ENCODE data around the gene TNS4.

The TNS4 gene

GRCh38 chr17:40443196-40443987 lies 58.0 kb downstream of the TNS4 start, which contains the start of gene IGFBP4:
TSS of gene IGFBP4 (plus strand) at chr17:40443450. CDS start at chr17:40443736, 286 bp downstream.
- TF ChIP-seq CTCF (conservative IDR thresholded peaks at IDR 0.05) (peak; percentile 78), ZFX (IDR thresholded peaks at IDR 0.05) (0 out of 2 replicates have a peak, but pooled peaks have one; percentile 20)
- no peak within 1 kb of the TSS; the same call in 1 of the 2 replicates for H3K27ac ChIP-seq

- no peak overlapping the region for H3K27ac ChIP-seq
- TF ChIP-seq ZFX (IDR thresholded peaks at IDR 0.05): no peak
- no peak for TF ChIP-seq CTCF (conservative IDR thresholded peaks at IDR 0.05)
These were observed 58.8 kb downstream of the TNS4 start for GRCh38 chr17:40442392-40443195.

GRCh38 chr17:40440166-40440565 lies 61.3 kb downstream of the TNS4 start:
- TF ChIP-seq CTCF (conservative IDR thresholded peaks at IDR 0.05): no peak
- TF ChIP-seq ZFX (IDR thresholded peaks at IDR 0.05): no peak
- no peak overlapping the region for H3K27ac ChIP-seq

- TF ChIP-seq ZFX (IDR thresholded peaks at IDR 0.05) (no peak), CTCF (conservative IDR thresholded peaks at IDR 0.05) (no peak)
These were observed 64.2 kb downstream of the TNS4 start for GRCh38 chr17:40437095-40437732.

GRCh38 chr17:40436636-40437035 lies 64.8 kb downstream of the TNS4 start:
- no peak overlapping the region for H3K27ac ChIP-seq

More at GRCh38 chr17:40437095-40437732, 64.2 kb downstream of the TNS4 start:
- H3K27ac ChIP-seq: no peak overlapping the region

More at GRCh38 chr17:40436636-40437035, 64.8 kb downstream of the TNS4 start:
- TF ChIP-seq ZFX (IDR thresholded peaks at IDR 0.05) (no peak), CTCF (conservative IDR thresholded peaks at IDR 0.05) (no peak)
